Ishikawa (cell line): Measurements from ENCODE around the gene NKX2-2.

Source experiments
- CEBPB ChIP-seq: IDR thresholded peaks from 2 replicates; pipeline ENCODE4 v1.6.1; 2012
- CREB1 ChIP-seq: IDR thresholded peaks from 2 replicates; pipeline ENCODE4 v1.6.1; 2012; ENCODE audit warnings: low read depth
- EGR1 ChIP-seq: IDR thresholded peaks from 2 replicates; pipeline ENCODE4 v1.6.1; 2012
- EP300 ChIP-seq: IDR thresholded peaks from 2 replicates; pipeline ENCODE4 v1.6.1; 2012; ENCODE audit warnings: borderline replicate concordance
- FOXM1 ChIP-seq: IDR thresholded peaks from 2 replicates; pipeline ENCODE4 v1.6.1; 2012; ENCODE audit warnings: low read depth, borderline replicate concordance
- NFIC ChIP-seq: IDR thresholded peaks from 2 replicates; pipeline ENCODE4 v1.6.1; 2012
- RAD21 ChIP-seq: IDR thresholded peaks from 2 replicates; pipeline ENCODE4 v1.6.1; 2012; ENCODE audit warnings: low read depth
- REST ChIP-seq: IDR thresholded peaks from 2 replicates; pipeline ENCODE4 v1.6.1; 2012; ENCODE audit warnings: low read depth, mild to moderate bottlenecking
- TAF1 ChIP-seq: IDR thresholded peaks from 2 replicates; pipeline ENCODE4 v1.6.1; 2012; ENCODE audit warnings: low read depth, mild to moderate bottlenecking
- TCF12 ChIP-seq: IDR thresholded peaks from 2 replicates; pipeline ENCODE4 v1.6.1; 2012; ENCODE audit warnings: low read depth
- TEAD4 ChIP-seq: IDR thresholded peaks from 2 replicates; pipeline ENCODE4 v1.6.1; 2012
- USF1 ChIP-seq: IDR thresholded peaks from 2 replicates; pipeline ENCODE4 v1.6.1; 2012
- YY1 ChIP-seq: IDR thresholded peaks from 2 replicates; pipeline ENCODE4 v1.6.1; 2012; ENCODE audit warnings: low read depth
- ZBTB7A ChIP-seq: IDR thresholded peaks from 2 replicates; pipeline ENCODE4 v1.6.1; 2012; ENCODE audit warnings: low read depth
- TF ChIP-seq, protein P1 (sequence below): IDR thresholded peaks from 2 replicates; pipeline ENCODE4 v1.6.1; 2012

Gene NKX2-2

DNA sequence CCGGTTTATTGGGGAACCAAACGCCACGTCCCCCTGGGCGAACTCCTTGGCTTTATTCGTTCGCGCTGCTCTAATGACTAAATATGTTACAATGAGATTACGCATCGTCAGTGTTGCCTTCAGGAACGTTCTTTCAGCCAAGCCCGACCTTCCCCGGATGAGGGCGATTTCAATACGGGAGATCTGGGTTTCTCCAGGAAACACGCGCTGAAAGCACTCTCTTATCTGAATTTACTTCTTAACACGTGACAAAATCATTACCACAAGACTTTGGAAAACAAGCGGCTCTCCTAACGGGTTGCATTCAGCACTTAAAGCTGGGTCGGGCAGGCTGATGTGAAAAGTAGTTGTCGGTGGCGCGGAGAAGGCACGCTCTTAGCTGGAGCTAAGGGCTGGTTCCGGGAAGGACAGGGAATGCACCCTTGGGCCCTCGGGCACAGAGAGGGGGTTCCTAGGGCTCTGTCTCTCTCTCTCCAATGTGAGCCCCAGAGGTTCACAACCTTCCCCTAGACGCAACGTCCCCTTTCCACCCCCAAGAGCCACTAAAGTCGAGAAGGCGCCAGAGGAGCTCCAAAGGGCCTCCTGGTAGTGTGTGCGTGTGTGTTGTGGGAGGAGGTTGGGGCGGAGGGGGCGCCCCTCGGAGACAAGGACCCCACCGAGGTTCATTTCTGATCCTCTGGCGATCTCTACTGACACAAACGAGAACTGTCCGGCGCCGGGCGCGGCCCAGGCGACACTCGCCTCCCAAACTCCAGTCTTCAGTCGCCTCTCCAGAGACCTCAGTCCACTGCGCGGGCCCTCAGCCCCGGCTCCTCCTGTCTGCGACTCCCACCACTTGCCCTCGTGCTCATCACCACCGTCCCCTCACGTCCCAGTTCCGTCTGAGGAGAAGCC, 7.1 kb upstream of the NKX2-2 start:
- TF ChIP-seq CREB1 = no peak
- no peak for TF ChIP-seq RAD21
- no peak for TF ChIP-seq ZBTB7A
- TF ChIP-seq TEAD4 = no peak
- no peak for TF ChIP-seq USF1

GRCh38 chr20:21519136-21519584, 5.3 kb upstream of the NKX2-2 start:
- TF ChIP-seq ZBTB7A (no peak), TEAD4 (no peak), TAF1 (no peak), NFIC (no peak), REST (no peak), TCF12 (no peak), CEBPB (no peak), USF1 (no peak), RAD21 (no peak), EP300 (no peak), YY1 (no peak)
- TF ChIP-seq, protein P1, sequence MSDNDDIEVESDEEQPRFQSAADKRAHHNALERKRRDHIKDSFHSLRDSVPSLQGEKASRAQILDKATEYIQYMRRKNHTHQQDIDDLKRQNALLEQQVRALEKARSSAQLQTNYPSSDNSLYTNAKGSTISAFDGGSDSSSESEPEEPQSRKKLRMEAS = no peak

DNA sequence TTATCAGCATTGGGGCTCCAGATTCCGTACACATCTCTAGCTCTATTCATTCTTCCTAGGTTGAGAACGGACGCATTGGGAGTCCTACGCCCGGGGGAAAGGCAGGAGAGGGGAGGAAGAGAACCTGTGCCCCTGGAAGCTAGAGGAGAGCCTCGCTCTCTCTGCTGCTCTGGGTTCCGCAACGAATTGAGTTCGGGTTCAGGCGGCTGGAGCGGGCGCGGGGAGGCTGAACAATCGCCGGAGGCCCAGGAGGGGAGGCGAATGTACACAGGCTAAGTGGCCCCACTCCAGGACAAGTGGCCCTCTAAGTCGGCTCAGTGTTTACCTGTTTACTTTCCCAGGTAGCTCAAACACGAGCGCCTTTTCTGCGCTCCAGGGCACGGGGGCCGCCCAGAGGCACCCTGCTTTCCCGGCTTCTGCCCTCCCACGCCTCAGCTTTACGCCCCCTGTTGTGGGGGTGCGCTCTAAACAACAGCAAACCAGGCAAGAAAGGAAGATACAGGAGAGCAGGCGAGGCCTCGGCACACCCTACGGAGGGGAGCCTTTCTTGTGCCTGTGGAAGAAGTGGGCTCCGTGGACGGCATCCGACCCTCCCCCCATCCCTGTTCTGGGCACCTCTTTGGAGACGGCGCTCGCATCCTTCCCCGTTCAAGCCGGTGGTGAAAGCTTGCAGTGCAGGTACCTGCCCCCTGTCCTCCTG, 4.6 kb upstream of the NKX2-2 start:
- TF ChIP-seq YY1 (no peak), TCF12 (no peak), TEAD4 (no peak)

DNA sequence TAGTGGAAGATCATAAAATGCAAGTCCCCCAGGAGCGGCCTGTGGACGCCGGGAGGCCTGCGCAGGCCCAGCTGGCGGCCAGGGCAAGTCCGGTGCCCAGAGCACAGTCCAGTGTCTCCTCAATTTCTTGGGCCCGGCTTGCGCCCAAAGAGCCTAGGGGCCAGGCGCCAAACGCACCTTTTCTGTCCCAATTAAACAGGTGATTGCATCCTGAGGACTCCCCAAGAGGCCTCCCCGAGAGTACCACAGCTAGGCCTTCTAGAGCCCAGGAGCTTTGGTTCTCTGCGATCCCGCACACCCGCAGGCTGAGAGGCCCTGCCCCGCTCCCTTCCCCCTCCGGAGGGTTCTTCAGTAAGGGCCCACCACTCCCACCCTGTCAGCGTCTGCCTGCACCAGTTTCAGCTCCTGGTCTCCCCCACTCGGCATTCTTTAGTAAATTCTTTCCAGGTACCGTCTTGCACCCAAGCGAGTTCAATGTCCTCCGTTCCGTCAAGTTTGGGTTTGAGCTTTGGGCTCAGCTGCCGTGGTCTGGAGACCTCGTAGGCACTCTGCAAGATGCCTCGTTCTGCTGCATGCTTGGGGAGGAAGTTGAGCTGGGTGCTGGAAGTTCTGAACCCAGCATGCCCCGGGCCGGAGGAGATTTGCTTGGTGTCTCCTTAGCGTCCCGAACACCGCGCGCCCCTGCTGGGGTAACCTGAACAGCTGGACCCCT, 3.9 kb upstream of the NKX2-2 start:
- TF ChIP-seq NFIC (no peak), ZBTB7A (no peak), TAF1 (no peak), RAD21 (no peak), EGR1 (no peak)

GRCh38 chr20:21516861-21517565, 3.1 kb upstream of the NKX2-2 start:
- TF ChIP-seq CREB1 (no peak), ZBTB7A (no peak), REST (no peak), TCF12 (no peak), FOXM1 (no peak), TEAD4 (no peak), YY1 (no peak), CEBPB (no peak), EGR1 (no peak)
- TF ChIP-seq, protein P1 = no peak
